Measurements from ENCODE around the gene MED15. TPM values are rescaled to one million over a fixed set of nuclear protein-coding genes. Genes with fewer than 3 reads are reported as not detected.

Gene MED15
- total and polyA plus RNA-seq, 4 donors: 57.8 to 123 (median 69.1) TPM

DNA sequence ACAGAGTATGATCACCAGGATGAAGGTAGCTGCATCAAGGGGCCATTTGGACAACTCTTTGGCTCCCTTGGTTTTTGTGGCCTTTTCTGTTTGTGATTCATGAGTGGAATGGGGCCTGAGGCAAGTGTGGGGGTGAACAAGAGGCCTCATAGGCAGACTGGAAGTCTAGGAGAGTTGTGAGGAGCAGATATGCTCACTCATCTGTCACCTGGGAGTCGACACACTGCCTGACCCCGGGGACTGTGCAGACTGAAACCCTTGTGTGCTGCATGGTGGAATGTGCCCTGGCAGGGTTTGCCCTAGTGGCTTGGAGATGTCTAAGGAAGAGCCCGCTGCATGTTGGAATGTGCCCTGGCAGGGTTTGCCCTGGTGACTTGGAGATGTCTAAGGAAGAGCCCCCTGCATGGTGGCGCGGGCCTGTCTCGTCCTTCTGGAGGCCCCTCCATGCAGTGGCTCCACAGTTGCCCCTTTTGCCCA is 60.0 kb downstream of the MED15 start:
- DNase-seq (no peak), ATAC-seq (ENCODE audit: insufficient read depth, low FRiP score) (no peak)
- Histone ChIP-seq H3K36me3 (ENCODE audit: control insufficient read depth in 4 of 4, insufficient read depth in 4 of 4, low read length in 4 of 4) (peaks cover 16 to 52% (median 25%) of the 10 kb centered on the region in 4 donors), H3K27ac (ENCODE audit: low read depth in 1 of 2, low read length in 1 of 2) (peak overlapping the region in 1 of 2 donors; percentile 80), H3K27me3 (ENCODE audit: control insufficient read depth in 3 of 3, insufficient read depth in 3 of 3, low read length in 2 of 3) (no peaks in the 10 kb centered on the region), H3K9me3 (ENCODE audit: control insufficient read depth in 4 of 4, insufficient read depth in 3 of 4, low read length in 3 of 4) (no peaks in the 10 kb centered on the region), H3K4me3 (no peak overlapping the region), H3K4me1 (ENCODE audit: control insufficient read depth in 5 of 5, insufficient read depth in 5 of 5, low read length in 5 of 5) (peaks cover 4 to 28% (median 13%) of the 10 kb centered on the region in 5 donors), H3K9ac (ENCODE audit: insufficient read depth in 1 of 2, low read length in 2 of 2) (no peak overlapping the region)
- 77 to 90% methylated on average over 6 of the region's 6 CpGs for WGBS, 2 donors
- no peak for TF ChIP-seq CTCF (IDR thresholded peaks at IDR 0.05; ENCODE audit: control extremely low read depth, extremely low read depth)

DNA sequence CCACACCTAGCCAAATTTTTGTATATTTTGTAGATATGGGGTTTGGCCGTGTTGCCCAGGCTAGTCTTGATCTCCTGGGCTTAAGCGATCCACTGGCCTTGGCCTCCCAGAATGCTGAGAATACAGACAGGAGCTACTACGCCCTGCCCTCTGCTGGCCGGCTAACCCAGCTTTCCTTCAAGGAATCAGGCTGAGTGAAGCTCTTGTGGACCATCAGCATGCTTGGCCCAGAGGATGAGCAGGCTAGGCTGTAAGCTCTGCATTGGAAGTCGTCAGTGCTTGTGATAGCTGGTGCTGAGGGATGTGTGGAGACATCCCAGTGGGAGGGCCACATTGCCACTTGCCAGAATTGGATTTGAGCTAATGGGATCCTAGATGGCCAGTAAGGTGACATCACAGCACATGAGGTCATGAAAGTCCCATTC is 60.6 kb downstream of the MED15 start:
- DNase-seq (no peak), ATAC-seq (ENCODE audit: insufficient read depth, low FRiP score) (no peak)
- Histone ChIP-seq H3K36me3 (ENCODE audit: control insufficient read depth in 4 of 4, insufficient read depth in 4 of 4, low read length in 4 of 4) (peaks cover 20 to 55% (median 25%) of the 10 kb centered on the region in 4 donors), H3K4me3 (no peak overlapping the region), H3K9ac (ENCODE audit: insufficient read depth in 1 of 2, low read length in 2 of 2) (no peak overlapping the region), H3K27me3 (ENCODE audit: control insufficient read depth in 3 of 3, insufficient read depth in 3 of 3, low read length in 2 of 3) (no peaks in the 10 kb centered on the region), H3K4me1 (ENCODE audit: control insufficient read depth in 5 of 5, insufficient read depth in 5 of 5, low read length in 5 of 5) (peaks cover 4 to 28% (median 13%) of the 10 kb centered on the region in 5 donors), H3K27ac (ENCODE audit: low read depth in 1 of 2, low read length in 1 of 2) (peak overlapping the region in 1 of 2 donors; percentile 80), H3K9me3 (ENCODE audit: control insufficient read depth in 4 of 4, insufficient read depth in 3 of 4, low read length in 3 of 4) (no peaks in the 10 kb centered on the region)
- WGBS, 2 donors: 85 to 88% methylated on average over 5 of the region's 5 CpGs
- TF ChIP-seq CTCF (IDR thresholded peaks at IDR 0.05; ENCODE audit: control extremely low read depth, extremely low read depth): no peak

GRCh38 chr22:20568502-20569058 is 61.2 kb downstream of the MED15 start:
- H3K9ac ChIP-seq (ENCODE audit: insufficient read depth in 1 of 2, low read length in 2 of 2): no peak overlapping the region
- peaks cover 23 to 57% (median 25%) of the 10 kb centered on the region in 4 donors for H3K36me3 ChIP-seq (ENCODE audit: control insufficient read depth in 4 of 4, insufficient read depth in 4 of 4, low read length in 4 of 4)
- ATAC-seq (ENCODE audit: insufficient read depth, low FRiP score) (no peak), DNase-seq (no peak)
- no peaks in the 10 kb centered on the region for H3K27me3 ChIP-seq (ENCODE audit: control insufficient read depth in 3 of 3, insufficient read depth in 3 of 3, low read length in 2 of 3)
- no peaks in the 10 kb centered on the region for H3K9me3 ChIP-seq (ENCODE audit: control insufficient read depth in 4 of 4, insufficient read depth in 3 of 4, low read length in 3 of 4)
- 86% methylated on average over 9 of the region's 9 CpGs for WGBS, 2 donors
- no peak overlapping the region for H3K4me3 ChIP-seq
- TF ChIP-seq CTCF (IDR thresholded peaks at IDR 0.05; ENCODE audit: control extremely low read depth, extremely low read depth): no peak
- peak overlapping the region in 1 of 2 donors; percentile 80 for H3K27ac ChIP-seq (ENCODE audit: low read depth in 1 of 2, low read length in 1 of 2)
- H3K4me1 ChIP-seq (ENCODE audit: control insufficient read depth in 5 of 5, insufficient read depth in 5 of 5, low read length in 5 of 5): peaks cover 4 to 34% (median 13%) of the 10 kb centered on the region in 5 donors
